Breast epithelium (tissue), 3 donors: ENCODE data around the gene C16orf89.

Source experiments
- POLR2A ChIP-seq: fragments of 450-650 bp; IDR thresholded peaks from one replicate; pipeline ENCODE4 v1.6.1; 2016; ENCODE audit warnings: antibody characterized with exemption, mild to moderate bottlenecking, moderate library complexity
- TF ChIP-seq, protein P1 (sequence below), 3 donors: fragments of 450-650 bp; IDR thresholded peaks; one replicate each; pipeline ENCODE4 v1.5.1; 2016 to 2017; ENCODE audit warnings: antibody characterized with exemption in 3 of 3, mild to moderate bottlenecking in 3 of 3, moderate library complexity in 3 of 3

- TF ChIP-seq, protein P1, sequence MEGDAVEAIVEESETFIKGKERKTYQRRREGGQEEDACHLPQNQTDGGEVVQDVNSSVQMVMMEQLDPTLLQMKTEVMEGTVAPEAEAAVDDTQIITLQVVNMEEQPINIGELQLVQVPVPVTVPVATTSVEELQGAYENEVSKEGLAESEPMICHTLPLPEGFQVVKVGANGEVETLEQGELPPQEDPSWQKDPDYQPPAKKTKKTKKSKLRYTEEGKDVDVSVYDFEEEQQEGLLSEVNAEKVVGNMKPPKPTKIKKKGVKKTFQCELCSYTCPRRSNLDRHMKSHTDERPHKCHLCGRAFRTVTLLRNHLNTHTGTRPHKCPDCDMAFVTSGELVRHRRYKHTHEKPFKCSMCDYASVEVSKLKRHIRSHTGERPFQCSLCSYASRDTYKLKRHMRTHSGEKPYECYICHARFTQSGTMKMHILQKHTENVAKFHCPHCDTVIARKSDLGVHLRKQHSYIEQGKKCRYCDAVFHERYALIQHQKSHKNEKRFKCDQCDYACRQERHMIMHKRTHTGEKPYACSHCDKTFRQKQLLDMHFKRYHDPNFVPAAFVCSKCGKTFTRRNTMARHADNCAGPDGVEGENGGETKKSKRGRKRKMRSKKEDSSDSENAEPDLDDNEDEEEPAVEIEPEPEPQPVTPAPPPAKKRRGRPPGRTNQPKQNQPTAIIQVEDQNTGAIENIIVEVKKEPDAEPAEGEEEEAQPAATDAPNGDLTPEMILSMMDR (IDR thresholded peaks at IDR 0.05), result no peak
- no peak for TF ChIP-seq POLR2A
Measured at GRCh38 chr16:5016967-5017677, 48.6 kb downstream of the C16orf89 start.
